Tibial nerve (tissue), 4 donors: ENCODE results near the gene PCK2. TPM values are rescaled to one million over a fixed set of nuclear protein-coding genes. Genes with fewer than 3 reads are reported as not detected.

Source experiments
- DNase-seq, 2 donors: peaks; one replicate each; pipeline ENCODE4 v3.0.0-alpha.2; 2019; ENCODE audit warnings: low spot score in 2 of 2
- H3K27ac ChIP-seq, 4 donors: fragments of 200-600 bp; sonication (generic) in 3 of 4; one replicate each; pipeline ENCODE4 v1.5.1; 2017 to 2019; ENCODE audit warnings: mild to moderate bottlenecking in 1 of 4
- H3K27me3 ChIP-seq, 2 donors: fragments of 200-600 bp; sonication (generic) in 1 of 2; one replicate each; pipeline versions ENCODE4 v1.5.1 to v1.6.0; 2017 to 2019
- H3K36me3 ChIP-seq, 3 donors: fragments of 200-600 bp; sonication (generic); one replicate each; pipeline ENCODE4 v1.5.1; 2018 to 2019
- H3K4me1 ChIP-seq, 4 donors: fragments of 200-600 bp; sonication (generic) in 3 of 4; one replicate each; pipeline ENCODE4 v1.5.1; 2017 to 2019
- H3K4me3 ChIP-seq, 4 donors: fragments of 200-600 bp; sonication (generic) in 3 of 4; one replicate each; pipeline ENCODE4 v1.5.1; 2017 to 2019; ENCODE audit warnings: mild to moderate bottlenecking in 1 of 4, moderate library complexity in 1 of 4
- H3K9me3 ChIP-seq, 4 donors: fragments of 200-600 bp; sonication (generic) in 3 of 4; one replicate each; pipeline ENCODE4 v1.5.1; 2017 to 2019
- CTCF ChIP-seq, 5 experiments: fragments of 200-600 bp in 3 of 5; fragments of 450-650 bp in 2 of 5; sonication (generic) in 3 of 5; IDR thresholded peaks; one replicate each; pipeline ENCODE4 v1.5.1; 2016 to 2019; ENCODE audit warnings: antibody characterized with exemption in 5 of 5, mild to moderate bottlenecking in 3 of 5, moderate library complexity in 2 of 5
- EP300 ChIP-seq, 2 donors: sonication (generic); formaldehyde crosslinking; IDR thresholded peaks; one replicate each; pipeline ENCODE4 v1.6.1; 2017; ENCODE audit warnings: antibody characterized with exemption in 2 of 2, mild to moderate bottlenecking in 1 of 2
- POLR2A ChIP-seq, 2 donors: fragments of 450-650 bp; IDR thresholded peaks; one replicate each; pipeline ENCODE4 v1.6.1; 2017; ENCODE audit warnings: antibody characterized with exemption in 2 of 2, mild to moderate bottlenecking in 2 of 2, moderate library complexity in 2 of 2
- WGBS, 2 donors: methylation state at CpG; one replicate each; pipeline ENCODE4 v1.1.5; 2018; 5-methylcytosine and 5-hydroxymethylcytosine counted together
- total RNA-seq, 4 donors: library from RNA; depleted of rRNA; stranded (reverse); fragments of >200 nt; gene quantifications; one replicate each; pipeline ENCODE4 v1.1.0, GENCODE V29; 2016

PCK2 gene
- total RNA-seq, 4 donors from 2014 or later, result 28.9 to 49.2 (median 34.3) TPM

GRCh38 chr14:24108336-24108874, 14.3 kb downstream of the PCK2 start:
- Histone ChIP-seq H3K4me3 (no peak overlapping the region), H3K9me3 (no peaks in the 10 kb centered on the region), H3K27ac (peak overlapping the region in 3 of 4 donors; percentile 4 to 17 (median 16)), H3K27me3 (no peaks in the 10 kb centered on the region), H3K36me3 (peaks cover 0 to 17% (median 0%) of the 10 kb centered on the region in 3 donors), H3K4me1 (peaks cover 0 to 15% (median 0%) of the 10 kb centered on the region in 4 donors)
- DNase-seq, result no peak
- no peak for TF ChIP-seq EP300 (IDR thresholded peaks at IDR 0.05)
- 34 to 52% methylated on average over 5 of the region's 5 CpGs for WGBS, 2 donors

- 85 to 89% methylated on average over 9 of the region's 9 CpGs for WGBS, 2 donors
- H3K4me3 ChIP-seq, result no peak overlapping the region
- H3K36me3 ChIP-seq, result peaks cover 0 to 2% (median 0%) of the 10 kb centered on the region in 3 donors
- H3K27me3 ChIP-seq, result no peaks in the 10 kb centered on the region
- DNase-seq, result no peak
- H3K27ac ChIP-seq, result no peak overlapping the region
- no peaks in the 10 kb centered on the region for H3K9me3 ChIP-seq
- peaks cover 0 to 16% (median 0%) of the 10 kb centered on the region in 4 donors for H3K4me1 ChIP-seq
- TF ChIP-seq EP300 (IDR thresholded peaks at IDR 0.05) (no peak), CTCF (IDR thresholded peaks at IDR 0.05) (no peak), POLR2A (IDR thresholded peaks at IDR 0.05) (no peak)
Measured at GRCh38 chr14:24110060-24110459, 15.9 kb downstream of the PCK2 start.

- TF ChIP-seq EP300 (IDR thresholded peaks at IDR 0.05) (no peak), POLR2A (IDR thresholded peaks at IDR 0.05) (no peak), CTCF (IDR thresholded peaks at IDR 0.05) (no peak)
- WGBS, 2 donors, result 48 to 60% methylated on average over 1 of the region's 1 CpG
- Histone ChIP-seq H3K4me3 (no peak overlapping the region), H3K27me3 (no peaks in the 10 kb centered on the region), H3K27ac (no peak overlapping the region), H3K9me3 (no peaks in the 10 kb centered on the region), H3K36me3 (no peaks in the 10 kb centered on the region), H3K4me1 (peaks cover 0 to 19% (median 1%) of the 10 kb centered on the region in 4 donors)
- DNase-seq, result no peak
Measured at GRCh38 chr14:24110523-24110922, 16.4 kb downstream of the PCK2 start.

- WGBS, 2 donors, result 20 to 26% methylated on average over 15 of the region's 15 CpGs
- TF ChIP-seq CTCF (IDR thresholded peaks at IDR 0.05) (no peak), EP300 (IDR thresholded peaks at IDR 0.05) (no peak), POLR2A (IDR thresholded peaks at IDR 0.05) (no peak)
- no peak for DNase-seq
- peaks cover 0 to 18% (median 12%) of the 10 kb centered on the region in 3 donors for H3K36me3 ChIP-seq
- H3K9me3 ChIP-seq, result no peaks in the 10 kb centered on the region
- peaks cover 4 to 28% (median 11%) of the 10 kb centered on the region in 4 donors for H3K4me1 ChIP-seq
- H3K4me3 ChIP-seq, result peak overlapping the region; percentile 46 to 81 (median 76)
- H3K27me3 ChIP-seq, result no peaks in the 10 kb centered on the region
- peak overlapping the region; percentile 99 to 100 (median 99) for H3K27ac ChIP-seq
Measured at GRCh38 chr14:24113379-24113800, 19.3 kb downstream of the PCK2 start.

GRCh38 chr14:24113801-24114531, 19.9 kb downstream of the PCK2 start:
- TF ChIP-seq CTCF (IDR thresholded peaks at IDR 0.05) (peak in 1 of 5 experiments; percentile 10), EP300 (IDR thresholded peaks at IDR 0.05) (peak; percentile 37 to 50), POLR2A (IDR thresholded peaks at IDR 0.05) (peak in 1 of 2 donors; percentile 10)
- peak overlapping the region; percentile 99 to 100 (median 99) for H3K27ac ChIP-seq
- H3K4me1 ChIP-seq, result peaks cover 4 to 23% (median 11%) of the 10 kb centered on the region in 4 donors
- H3K9me3 ChIP-seq, result no peaks in the 10 kb centered on the region
- H3K4me3 ChIP-seq, result peak overlapping the region; percentile 46 to 81 (median 76)
- H3K36me3 ChIP-seq, result peaks cover 0 to 24% (median 18%) of the 10 kb centered on the region in 3 donors
- no peaks in the 10 kb centered on the region for H3K27me3 ChIP-seq
- WGBS, 2 donors, result 0 to 1% methylated on average over 37 of the region's 42 CpGs
- peak; percentile 71 to 74 for DNase-seq
